ENCODE measurements around the gene CHMP6.

DNA sequence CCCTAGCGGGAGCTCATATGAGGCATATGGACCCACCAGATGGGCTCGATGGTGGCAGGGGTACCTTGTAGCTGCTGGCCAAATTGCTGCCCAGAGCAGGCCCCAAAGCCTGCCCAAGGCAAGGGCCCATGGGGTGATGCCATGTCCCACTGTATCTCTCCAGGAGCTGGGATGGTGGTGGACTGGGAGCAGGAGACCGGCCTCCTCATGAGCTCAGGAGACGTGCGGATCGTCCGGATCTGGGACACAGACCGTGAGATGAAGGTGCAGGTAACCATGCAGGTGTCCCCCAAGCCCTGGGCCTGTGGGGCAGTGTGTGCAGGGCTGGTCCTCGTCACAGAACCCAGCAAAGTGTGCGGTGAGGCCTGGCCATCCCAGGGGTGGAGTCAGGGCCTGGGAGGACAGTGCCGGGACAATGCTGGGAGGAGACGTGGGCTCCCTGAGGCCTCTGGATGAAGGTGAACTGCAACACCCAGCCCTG lies 34.1 kb upstream of the CHMP6 start:
- TF ChIP-seq CTCF (IDR thresholded peaks at IDR 0.05): no peak
- no peak for TF ChIP-seq POLR2A (IDR thresholded peaks at IDR 0.05)

All from lower leg skin (tissue), 3 donors.